Central memory CD4-positive, alpha-beta T cell (primary cell): Measurements from ENCODE around the gene KCNQ4.

Experiments
- DNase-seq: peaks from one replicate; pipeline ENCODE4 v3.0.0; 2022

The KCNQ4 gene

DNA sequence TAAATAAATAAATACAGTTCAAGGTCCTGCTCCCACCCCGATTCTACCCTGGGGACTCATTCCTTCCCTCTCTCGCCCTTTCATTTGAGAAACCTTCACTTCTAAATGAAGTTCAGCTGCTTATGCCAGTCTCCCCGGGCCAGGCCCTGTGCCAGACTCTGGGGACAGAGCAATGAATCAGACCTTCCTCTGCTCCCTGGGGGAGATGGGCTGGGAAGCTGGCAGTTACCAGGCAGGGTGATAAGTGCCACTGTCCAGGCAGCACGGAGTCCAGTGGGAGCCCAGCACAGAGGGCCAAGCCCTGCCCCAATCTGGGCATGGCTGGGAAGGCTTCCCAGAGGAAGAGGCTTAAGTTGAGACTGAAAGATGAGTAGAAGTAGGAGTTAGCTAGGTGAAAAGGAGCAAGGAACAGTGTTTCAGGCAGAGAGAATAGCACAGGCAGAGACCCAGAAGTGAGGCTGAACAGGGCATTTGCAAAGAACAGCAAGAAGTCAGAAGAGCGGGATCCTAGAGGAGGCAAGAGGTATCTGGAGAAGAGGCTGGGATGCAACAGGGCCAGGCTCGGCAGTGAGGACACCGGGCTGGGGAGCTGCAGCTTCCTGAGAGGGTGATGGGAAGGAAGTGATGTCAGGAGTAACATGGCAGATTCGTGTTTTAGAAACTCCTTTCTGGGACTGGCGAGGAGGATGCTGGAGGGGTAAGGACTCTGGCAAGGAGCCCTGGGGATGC, 13.5 kb downstream of the KCNQ4 start:
- no peak for DNase-seq

DNA sequence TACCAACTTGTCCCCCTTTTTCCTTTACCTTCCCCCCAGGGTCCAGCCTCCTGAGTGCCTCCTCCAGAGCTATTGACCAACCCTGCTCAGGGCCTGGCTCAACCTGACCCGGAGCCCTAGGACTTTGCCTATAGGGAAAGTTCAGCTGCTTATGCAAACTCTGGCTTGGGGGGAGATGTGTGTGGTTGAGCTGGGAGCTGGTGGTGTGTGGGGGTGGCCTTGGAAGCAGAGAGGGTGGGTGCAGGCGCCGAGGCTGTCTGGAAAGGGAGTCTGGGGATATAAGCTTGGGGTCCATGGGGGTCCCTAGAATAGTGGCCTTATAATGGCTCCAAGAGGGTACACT, 14.1 kb downstream of the KCNQ4 start:
- no peak for DNase-seq

DNA sequence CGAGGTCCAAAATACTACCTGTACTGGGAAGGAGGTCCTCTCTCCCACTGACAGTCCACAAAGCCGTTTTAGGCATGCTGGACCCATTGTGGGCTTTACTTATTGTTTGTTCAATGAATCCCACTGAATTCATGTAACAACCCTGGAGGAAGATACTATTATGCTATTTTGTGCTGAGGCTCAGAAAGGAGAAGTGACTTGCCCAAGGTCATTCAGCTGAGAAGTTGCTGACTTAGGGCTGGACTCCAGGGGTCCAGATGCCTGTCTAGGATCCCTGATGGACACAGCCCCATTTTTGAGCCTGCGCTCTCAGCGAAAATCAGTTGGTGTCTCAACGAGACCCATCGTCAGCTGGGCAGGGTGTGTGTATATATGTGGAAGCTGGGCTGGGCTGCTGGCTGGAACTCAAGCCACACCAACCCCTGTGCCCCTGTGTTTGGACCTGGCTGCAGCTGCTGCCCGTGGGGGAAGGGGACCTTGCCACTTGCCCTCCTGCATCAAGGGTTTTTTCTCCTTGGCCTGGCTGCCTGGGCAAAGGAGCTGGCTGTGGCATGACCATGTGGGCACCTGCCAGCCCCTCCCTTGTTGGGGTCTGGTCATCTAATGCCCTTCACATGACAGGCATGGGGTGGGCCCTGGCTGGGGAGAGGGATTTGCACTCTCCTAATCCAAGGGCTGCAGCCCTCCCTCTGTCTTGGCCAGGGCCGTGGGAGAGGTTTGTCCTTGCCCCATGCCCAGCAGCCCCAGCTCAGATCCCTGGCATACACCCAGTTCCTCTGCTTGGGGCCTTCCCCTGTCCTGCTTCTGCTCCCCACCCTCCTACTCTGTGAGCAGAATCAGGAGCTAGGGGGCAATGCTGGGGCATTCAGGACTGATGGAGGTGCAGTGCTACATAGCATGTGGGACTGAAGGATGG, 15.0 kb downstream of the KCNQ4 start:
- DNase-seq: no peak

GRCh38 chr1:40799351-40799867, 15.8 kb downstream of the KCNQ4 start:
- DNase-seq: no peak

GRCh38 chr1:40801742-40802077, 18.1 kb downstream of the KCNQ4 start:
- DNase-seq: no peak

DNA sequence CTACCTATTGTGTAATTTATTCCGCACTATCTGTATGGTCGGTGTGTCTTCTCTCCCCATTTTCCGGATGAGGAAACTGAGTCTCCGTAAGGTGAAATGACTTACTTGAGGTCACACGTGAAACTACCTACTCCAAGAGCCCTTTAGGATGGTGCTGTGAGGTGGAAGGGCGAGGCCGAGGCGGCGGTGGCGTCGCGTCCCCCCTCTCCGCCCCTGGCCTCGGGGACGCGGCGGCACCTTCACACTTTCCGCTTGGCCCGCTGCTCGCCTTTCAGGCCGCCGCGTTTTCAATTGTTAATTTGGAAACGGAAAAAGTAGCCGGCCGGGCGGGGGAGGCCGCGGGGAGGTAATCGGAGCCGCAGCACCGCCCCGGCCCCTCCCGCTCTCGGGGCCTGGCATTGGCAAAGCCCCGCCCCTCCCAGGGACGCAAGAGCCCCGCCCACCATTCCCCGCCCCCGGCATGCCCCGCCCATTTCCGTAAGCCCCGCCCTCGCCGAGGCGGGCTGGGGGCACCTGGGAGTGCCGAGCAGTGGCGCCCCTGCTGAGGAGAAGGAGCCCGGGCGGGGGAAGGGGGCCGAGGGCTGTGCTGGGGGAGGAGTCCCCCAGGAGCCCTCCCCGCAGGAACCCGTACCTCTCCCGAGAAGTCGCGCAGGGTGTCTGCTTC, 18.6 kb downstream of the KCNQ4 start:
- peak; percentile 82 for DNase-seq

DNA sequence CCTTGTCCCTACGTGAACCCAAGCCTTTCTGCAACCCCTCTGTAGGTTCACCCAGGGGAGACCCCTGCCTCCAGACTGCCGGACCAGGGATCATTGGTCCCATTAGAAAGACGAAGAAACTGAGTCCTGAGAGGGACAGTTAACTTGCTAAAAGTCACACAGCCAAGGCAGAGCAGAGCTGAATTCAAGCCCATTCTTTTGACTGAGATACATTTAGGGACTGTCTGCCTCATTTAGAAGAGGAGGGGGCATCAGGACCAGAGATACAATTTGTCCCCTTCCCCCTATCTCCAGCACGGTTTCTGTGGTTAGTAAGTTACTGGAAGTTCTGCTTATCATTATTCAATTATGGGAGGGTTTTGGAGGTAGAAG, 19.1 kb downstream of the KCNQ4 start:
- no peak for DNase-seq

GRCh38 chr1:40803447-40803846, 19.9 kb downstream of the KCNQ4 start:
- DNase-seq: no peak

GRCh38 chr1:40803902-40804301, 20.3 kb downstream of the KCNQ4 start:
- DNase-seq: no peak

GRCh38 chr1:40806240-40806639, 22.7 kb downstream of the KCNQ4 start:
- no peak for DNase-seq

GRCh38 chr1:40806731-40807695, 23.4 kb downstream of the KCNQ4 start:
- DNase-seq: no peak

- DNase-seq: no peak
Measured at GRCh38 chr1:40808002-40808401, 24.4 kb downstream of the KCNQ4 start.

GRCh38 chr1:40808444-40808843, 24.9 kb downstream of the KCNQ4 start:
- no peak for DNase-seq

DNA sequence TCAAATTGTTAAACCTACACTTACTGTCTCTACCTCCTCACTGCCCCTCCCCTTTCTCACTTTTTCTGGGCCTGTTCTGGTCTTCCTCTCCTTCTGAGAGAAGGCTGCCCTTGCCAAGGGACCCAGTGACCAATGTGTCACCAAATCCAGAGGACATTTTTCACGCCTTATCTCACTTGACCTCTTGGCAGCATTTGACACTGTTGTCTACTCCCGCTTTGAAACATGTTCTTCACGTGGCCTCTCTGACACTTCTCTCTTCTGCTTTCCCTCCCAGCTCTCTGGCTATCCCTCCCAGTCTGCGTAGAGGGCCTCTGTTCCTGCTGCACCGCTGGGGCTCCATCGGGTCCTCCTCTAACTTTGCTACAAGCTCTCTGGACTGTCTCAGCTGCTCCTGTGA, 25.3 kb downstream of the KCNQ4 start:
- no peak for DNase-seq

- DNase-seq: no peak
Measured at GRCh38 chr1:40810927-40811326, 27.3 kb downstream of the KCNQ4 start.

DNA sequence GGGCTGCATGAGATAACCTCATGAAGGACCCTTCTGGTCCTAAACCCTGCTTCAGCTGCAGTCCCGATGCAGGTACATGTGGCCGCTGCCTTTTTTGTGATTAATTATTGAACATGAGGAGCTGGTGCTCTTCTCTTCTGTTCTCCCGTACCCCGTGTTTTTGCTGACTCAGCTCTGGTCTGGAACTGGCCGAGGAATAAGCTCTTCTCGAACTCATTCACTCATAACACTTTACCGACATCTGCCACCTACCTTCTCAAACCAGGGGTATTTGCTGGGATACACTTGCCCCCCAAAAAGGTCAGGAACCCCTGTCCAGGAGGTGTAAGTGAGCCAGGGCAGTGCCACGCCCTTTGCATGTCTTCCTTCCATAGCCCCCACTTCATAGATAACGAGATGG, 31.8 kb downstream of the KCNQ4 start:
- DNase-seq: no peak

- DNase-seq: no peak
Measured at GRCh38 chr1:40817791-40818263, 34.2 kb downstream of the KCNQ4 start.

- peak; percentile 88 for DNase-seq
Measured at GRCh38 chr1:40818264-40818961, 34.8 kb downstream of the KCNQ4 start.

GRCh38 chr1:40819101-40819500, 35.5 kb downstream of the KCNQ4 start:
- DNase-seq: no peak

GRCh38 chr1:40820251-40820797, 36.7 kb downstream of the KCNQ4 start:
- no peak for DNase-seq
